Right cardiac atrium (tissue), 5 donors: Measurements from ENCODE around the gene NPC1. TPM values are rescaled to one million over a fixed set of nuclear protein-coding genes. Genes with fewer than 3 reads are reported as not detected.
"Not testable (repeated sequence)": the region's sequence is repeated elsewhere in the genome, so short reads cannot be mapped to it uniquely, and the experiment has no call there.

Experiments
- ATAC-seq, 2 donors: fragments of 200-7000 bp; cut with Tn5 transposase; one replicate each; pipeline versions ENCODE4 v1.8.0 to v1.9.1; 2020; ENCODE audit warnings: moderate library complexity in 2 of 2, mild to moderate bottlenecking in 1 of 2
- DNase-seq, 3 donors: peaks; one replicate each; pipeline ENCODE4 v3.0.0-alpha.2; 2020
- H3K27ac ChIP-seq: one replicate; pipeline ENCODE4 v1.5.1; 2013; ENCODE audit warnings: mild to moderate bottlenecking, low read length, control low read depth, moderate library complexity
- H3K27me3 ChIP-seq: one replicate; pipeline ENCODE4 v1.6.1; 2013; ENCODE audit not compliant: control insufficient read depth, insufficient read depth
- H3K4me1 ChIP-seq: one replicate; pipeline ENCODE4 v1.6.1; 2013; ENCODE audit warnings: low read length; ENCODE audit not compliant: control insufficient read depth, insufficient read depth
- H3K4me3 ChIP-seq: one replicate; pipeline ENCODE4 v1.5.1; 2013; ENCODE audit warnings: low read length, control low read depth
- H3K9me3 ChIP-seq: one replicate; pipeline ENCODE4 v1.6.1; 2013; ENCODE audit warnings: low read length; ENCODE audit not compliant: control insufficient read depth
- WGBS: extraction: QIAGEN DNeasy Blood & Tissue Kit; methylation state at CpG from one replicate; pipeline ENCODE4 v1.1.7; 2013; 5-methylcytosine and 5-hydroxymethylcytosine counted together
- intact Hi-C, 4 donors: fragments of 100-400 bp; cut with DNase I; formaldehyde crosslinking; loops; one replicate each; pipeline versions ENCODE4 v1.11.0 to v1.14.0; 2022 to 2023
- polyA plus RNA-seq: library from polyadenylated mRNA; stranded (reverse); fragments of 200-250 nt; gene quantifications from one replicate; pipeline ENCODE4 v1.2.3, GENCODE V29; 2013
- total RNA-seq, 4 donors: library from RNA; stranded (reverse); fragmentation: NEBNext Ultra II Directional; extraction: Animal tissue kit (Norgen Biotek cat#: 25700); gene quantifications; one replicate each; pipeline ENCODE4 v1.2.1, GENCODE V29; 2021
- donor health status: healthy with polysubstance abuse.
- donor health status: DM: no; HTN: yes; CAD: no.
- donor health status: DM: no; HTN: no; CAD: no.
- donor health status: DM: no; HTN: yes; CAD: no; lungs with severe emphysema.
- donor health status: DM: yes; HTN: yes; CAD: no.

The NPC1 gene
- total and polyA plus RNA-seq, 5 donors = 12.8 to 22.1 (median 13.4) TPM

DNA sequence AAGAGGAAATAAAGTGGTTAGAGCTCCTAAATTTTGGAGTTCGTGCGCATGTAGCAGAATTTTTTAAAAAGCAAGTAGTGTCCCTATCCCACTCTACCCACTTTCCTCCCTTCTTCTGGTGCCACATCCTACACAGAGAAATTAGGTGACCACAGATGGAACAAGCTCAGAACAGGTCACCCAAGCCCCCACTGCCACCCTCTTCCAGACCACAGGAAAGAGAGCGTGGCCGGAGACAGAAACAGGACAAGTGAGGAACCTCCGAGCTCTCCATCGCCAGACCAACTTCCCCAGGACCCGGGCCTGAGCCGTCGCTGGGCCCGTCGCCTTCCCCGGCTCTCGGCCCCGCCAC lies 433 bp downstream of the NPC1 start:
- ATAC-seq (no peak), DNase-seq (no peak)
- WGBS = 1% methylated on average over 14 of the region's 14 CpGs
- intact Hi-C loops = loop anchor here (5.0 to 10.0 kb wide), 4 partner anchors 69 to 84 kb away; partner anchors contain the start of gene RMC1 (in 1 of the 4)
- Histone ChIP-seq H3K9me3 (no peaks in the 10 kb centered on the region), H3K27me3 (no peaks in the 10 kb centered on the region), H3K27ac (peak overlapping the region; percentile 99), H3K4me3 (peak overlapping the region; percentile 84), H3K4me1 (peaks cover 5% of the 10 kb centered on the region)

DNA sequence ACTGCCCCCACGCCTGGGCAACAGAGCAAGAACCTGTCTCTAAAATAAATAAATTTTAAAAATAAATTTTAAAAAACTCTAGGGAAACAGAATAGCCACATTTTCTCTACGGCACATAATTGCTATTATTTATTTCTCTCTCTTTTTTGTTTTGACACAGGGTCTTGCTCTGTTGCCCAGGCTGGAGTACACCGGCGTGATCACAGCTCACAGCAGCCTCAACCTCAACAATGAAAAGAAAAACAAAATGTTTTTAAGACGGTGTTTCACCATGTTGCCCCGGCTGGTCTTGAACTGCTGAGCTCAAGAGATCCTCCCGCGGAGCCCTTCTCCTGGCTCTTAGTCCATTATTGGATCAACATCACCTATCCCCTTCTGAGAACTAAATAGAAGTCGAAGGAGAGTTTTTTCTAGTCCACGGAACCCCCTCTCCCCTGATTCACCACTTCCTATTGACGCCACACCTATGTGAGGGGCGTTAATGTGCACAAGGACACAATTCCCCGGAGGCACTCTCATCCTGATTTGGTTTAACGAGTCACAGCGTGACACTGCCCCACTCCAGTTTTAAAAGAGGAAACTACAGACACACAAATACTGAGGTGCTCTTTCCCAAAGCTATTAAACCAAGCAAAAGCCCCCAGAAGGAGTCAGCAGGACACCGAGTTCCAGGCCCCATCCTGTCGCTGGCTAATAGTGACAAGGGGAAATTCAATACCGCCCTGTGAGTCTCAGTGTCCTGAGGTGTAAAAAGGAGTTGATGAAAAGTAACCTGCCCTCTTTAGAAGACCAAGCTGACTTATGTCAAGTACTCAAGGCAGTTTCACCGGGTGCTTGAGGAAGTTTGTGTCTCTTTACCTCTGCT lies 1.1 kb downstream of the NPC1 start:
- H3K4me1 ChIP-seq = peaks cover 10% of the 10 kb centered on the region
- H3K9me3 ChIP-seq = no peaks in the 10 kb centered on the region
- 37% methylated on average over 19 of the region's 19 CpGs for WGBS
- H3K27me3 ChIP-seq = no peaks in the 10 kb centered on the region
- intact Hi-C loops = loop anchor here (5.0 to 10.0 kb wide), 4 partner anchors 68 to 83 kb away; partner anchors contain the start of gene RMC1 (in 1 of the 4)
- ATAC-seq = peak in 1 of 2 donors; percentile 35
- peak overlapping the region; percentile 99 for H3K27ac ChIP-seq
- H3K4me3 ChIP-seq = peak overlapping the region; percentile 84
- DNase-seq = peak in 1 of 3 donors; percentile 26

GRCh38 chr18:23584019-23584983 lies 2.0 kb downstream of the NPC1 start:
- WGBS = 89% methylated on average over 13 of the region's 13 CpGs
- H3K4me1 ChIP-seq = peaks cover 10% of the 10 kb centered on the region
- H3K9me3 ChIP-seq = no peaks in the 10 kb centered on the region
- H3K27ac ChIP-seq = no peak overlapping the region
- DNase-seq = no peak
- no peak for ATAC-seq
- H3K4me3 ChIP-seq = no peak overlapping the region
- intact Hi-C loops = loop anchor here in 1 of 4 donors (10.0 kb wide), 1 partner anchor 70 kb away; no protein-coding TSS in a partner anchor
- H3K27me3 ChIP-seq = no peaks in the 10 kb centered on the region

- ATAC-seq (no peak), DNase-seq (no peak)
- WGBS = 75% methylated on average over 5 of the region's 5 CpGs
- H3K27ac ChIP-seq = no peak overlapping the region
- H3K4me3 ChIP-seq = no peak overlapping the region
- H3K9me3 ChIP-seq = no peaks in the 10 kb centered on the region
- H3K4me1 ChIP-seq = peaks cover 13% of the 10 kb centered on the region
- intact Hi-C loops = loop anchor here in 1 of 4 donors (10.0 kb wide), 1 partner anchor 68 kb away; no protein-coding TSS in a partner anchor
- no peaks in the 10 kb centered on the region for H3K27me3 ChIP-seq
Measured at GRCh38 chr18:23583071-23583865, 3.0 kb downstream of the NPC1 start.

- DNase-seq (no peak), ATAC-seq (no peak)
- intact Hi-C loops = loop anchor here in 1 of 4 donors (10.0 kb wide), 1 partner anchor 66 kb away; no protein-coding TSS in a partner anchor
- WGBS = 90% methylated on average over 6 of the region's 6 CpGs
- H3K27ac ChIP-seq = no peak overlapping the region
- H3K4me3 ChIP-seq = no peak overlapping the region
- no peaks in the 10 kb centered on the region for H3K9me3 ChIP-seq
- peaks cover 13% of the 10 kb centered on the region for H3K4me1 ChIP-seq
- H3K27me3 ChIP-seq = no peaks in the 10 kb centered on the region
Measured at GRCh38 chr18:23580677-23581367, 5.5 kb downstream of the NPC1 start.

DNA sequence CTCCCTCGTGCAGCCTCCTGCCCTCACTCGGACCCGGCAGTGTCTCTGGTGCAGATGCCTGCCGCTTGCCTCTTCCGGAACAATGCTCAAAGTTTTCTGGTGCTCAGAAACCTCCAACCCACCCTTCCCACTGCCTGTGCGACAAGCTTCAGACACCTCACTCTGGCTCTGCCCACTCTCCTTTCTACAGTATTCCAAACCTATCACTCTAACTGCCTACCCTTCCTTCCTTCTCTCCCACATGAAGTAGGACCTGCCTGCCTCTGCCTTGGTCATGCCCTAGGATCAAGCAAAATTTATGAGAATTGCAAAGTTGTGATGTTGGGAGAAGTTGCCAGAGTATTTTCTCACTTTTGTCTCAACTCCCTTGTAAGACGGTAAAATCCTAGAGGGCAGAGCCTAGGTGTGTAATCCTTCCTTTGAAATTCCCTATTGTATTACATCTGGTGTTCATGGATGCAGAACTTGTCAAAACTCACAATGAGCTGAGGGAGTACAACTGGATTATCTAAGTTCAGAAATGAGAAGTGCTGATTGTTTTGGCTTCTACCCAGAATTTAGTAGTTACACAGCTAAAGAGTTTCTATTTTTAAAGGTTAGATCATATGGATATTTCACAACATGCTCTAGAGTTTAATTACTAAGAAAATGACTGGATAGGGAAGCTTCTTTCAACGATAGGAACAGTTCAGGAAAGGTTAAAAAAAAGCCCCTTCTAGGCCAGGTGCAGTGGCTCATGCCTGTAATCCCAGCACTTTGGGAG lies 7.2 kb downstream of the NPC1 start:
- intact Hi-C loops = no loop called here
- H3K9me3 ChIP-seq = no peaks in the 10 kb centered on the region
- DNase-seq = no peak
- no peak overlapping the region for H3K27ac ChIP-seq
- H3K4me3 ChIP-seq = no peak overlapping the region
- WGBS = 85% methylated on average over 8 of the region's 8 CpGs
- peak in 1 of 2 donors; percentile 40 for ATAC-seq
- no peaks in the 10 kb centered on the region for H3K27me3 ChIP-seq
- H3K4me1 ChIP-seq = peaks cover 13% of the 10 kb centered on the region

DNA sequence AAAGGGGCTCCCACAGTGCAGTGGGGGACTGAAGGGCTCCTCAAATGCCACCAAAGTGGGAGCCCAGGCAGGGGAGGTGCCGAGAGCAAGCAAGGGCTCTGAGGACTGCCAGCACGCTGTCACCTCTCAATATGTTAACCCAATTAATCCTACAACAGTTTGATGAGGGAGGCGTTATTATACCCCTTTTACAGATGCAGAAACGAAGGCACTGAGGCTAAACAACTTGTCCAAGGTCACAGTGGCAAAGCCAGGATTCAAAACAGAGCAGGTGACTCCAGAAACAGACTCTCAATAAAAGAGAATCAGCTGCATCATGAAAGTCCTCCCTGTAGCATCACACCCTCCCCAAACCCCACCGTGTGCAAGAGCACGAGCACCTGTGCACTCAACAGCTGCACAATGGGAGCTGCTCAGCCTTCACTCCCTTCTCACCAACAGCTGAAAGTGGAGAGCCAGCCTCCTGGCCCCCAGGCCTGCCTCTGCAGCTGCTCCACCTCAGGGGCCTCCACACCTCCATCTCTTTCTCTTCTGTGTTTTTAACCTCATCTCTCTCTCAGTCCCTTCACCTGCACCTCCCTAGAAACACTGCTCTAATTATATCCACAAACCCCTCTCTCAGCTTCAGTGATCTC lies 8.1 kb downstream of the NPC1 start:
- DNase-seq (no peak), ATAC-seq (no peak)
- no peak overlapping the region for H3K27ac ChIP-seq
- WGBS = 90% methylated on average over 6 of the region's 6 CpGs
- intact Hi-C loops = no loop called here
- H3K4me3 ChIP-seq = no peak overlapping the region
- no peaks in the 10 kb centered on the region for H3K9me3 ChIP-seq
- H3K4me1 ChIP-seq = peaks cover 13% of the 10 kb centered on the region
- H3K27me3 ChIP-seq = no peaks in the 10 kb centered on the region

GRCh38 chr18:23577521-23577920 lies 8.8 kb downstream of the NPC1 start:
- ATAC-seq, intact Hi-C loops, H3K9me3 ChIP-seq, DNase-seq, H3K27me3 ChIP-seq, H3K27ac ChIP-seq, H3K4me3 ChIP-seq: not testable (repeated sequence)
- 97% methylated on average over 24 of the region's 24 CpGs for WGBS
- H3K4me1 ChIP-seq = peaks cover 11% of the 10 kb centered on the region

- H3K4me1 ChIP-seq = peaks cover 4% of the 10 kb centered on the region
- intact Hi-C loops = no loop called here
- WGBS = 96% methylated on average over 7 of the region's 7 CpGs
- no peak overlapping the region for H3K4me3 ChIP-seq
- no peak for DNase-seq
- H3K27ac ChIP-seq = no peak overlapping the region
- no peaks in the 10 kb centered on the region for H3K9me3 ChIP-seq
- H3K27me3 ChIP-seq = no peaks in the 10 kb centered on the region
- no peak for ATAC-seq
Measured at GRCh38 chr18:23575309-23575651, 11.0 kb downstream of the NPC1 start.
